ENCODE measurements around the gene MST1.

DNA sequence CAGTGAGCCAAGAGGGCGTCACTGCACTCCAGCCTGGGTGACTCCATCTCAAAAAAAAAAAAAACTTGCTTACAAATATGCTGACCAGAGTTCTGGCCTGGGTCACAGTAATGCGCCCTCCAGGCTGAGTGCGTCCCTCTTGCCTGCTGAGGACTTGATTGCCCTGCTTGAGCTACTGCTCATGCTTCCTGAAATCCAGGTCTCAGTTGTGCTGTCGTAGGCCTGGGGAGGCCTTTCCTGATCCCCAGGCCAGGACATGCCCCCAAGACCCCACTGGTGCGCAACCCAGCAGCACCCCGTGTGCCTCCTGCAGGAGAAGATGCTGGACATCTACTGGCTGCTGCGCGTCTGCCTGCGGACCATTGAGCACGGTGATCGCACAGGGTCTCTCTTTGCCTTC, 22.9 kb upstream of the MST1 start:
- TF ChIP-seq SUZ12 (IDR thresholded peaks at IDR 0.05): no peak
- no peak for TF ChIP-seq BHLHE40 (IDR thresholded peaks at IDR 0.05; ENCODE audit: borderline replicate concordance)

All from HEK293T (cell line).